ENCODE data around the gene ABLIM3. TPM values are rescaled to one million over a fixed set of nuclear protein-coding genes. Genes with fewer than 3 reads are reported as not detected.

ABLIM3 gene
- total RNA-seq, 1 donor from 2014 or later = not detected

DNA sequence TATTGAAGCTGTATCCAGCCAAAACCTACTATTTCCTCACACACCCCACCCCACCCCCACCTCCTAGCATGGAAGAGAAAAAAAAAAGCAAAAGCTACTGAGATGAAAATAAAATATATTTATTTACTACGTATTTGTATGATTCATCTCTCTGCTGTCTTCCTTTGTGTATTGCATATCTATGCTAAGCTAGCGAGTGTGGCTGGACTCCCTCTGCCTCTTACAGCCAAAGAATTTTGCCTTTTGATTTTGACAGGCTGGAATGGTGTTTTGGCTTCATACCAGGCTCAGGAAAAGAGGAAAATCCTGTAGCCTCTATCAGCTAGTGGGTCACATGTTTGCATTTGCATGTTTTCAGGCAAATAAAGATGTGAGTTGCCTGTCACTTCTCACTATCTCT is 2.2 kb downstream of the ABLIM3 start:
- H3K27ac ChIP-seq = no peak overlapping the region
- H3K9me3 Mint-ChIP-seq = no peaks in the 10 kb centered on the region
- no peaks in the 10 kb centered on the region for H3K36me3 ChIP-seq
- no peaks in the 10 kb centered on the region for H3K79me2 ChIP-seq (ENCODE audit: low read depth)
- peaks cover 34% of the 10 kb centered on the region for H3K27me3 ChIP-seq
- no peak overlapping the region for H3K27ac Mint-ChIP-seq
- no peak overlapping the region for H2AFZ ChIP-seq (replicated peaks)
- no peak for TF ChIP-seq EZH2 (IDR thresholded peaks at IDR 0.05)
- no peak for TF ChIP-seq EZH2phosphoT487 (IDR thresholded peaks at IDR 0.05)
- H3K4me1 Mint-ChIP-seq = no peaks in the 10 kb centered on the region
- no peak overlapping the region for H3K4me3 ChIP-seq
- no peak for DNase-seq (ENCODE audit: low spot score)
- H3K4me1 ChIP-seq = peaks cover 4% of the 10 kb centered on the region
- H3K4me3 Mint-ChIP-seq = no peak overlapping the region
- no peaks in the 10 kb centered on the region for H3K9me3 ChIP-seq (ENCODE audit: low read depth)
- H4K20me1 ChIP-seq (ENCODE audit: low read depth) = no peaks in the 10 kb centered on the region
- H3K4me2 ChIP-seq = no peak overlapping the region
- peaks cover 2% of the 10 kb centered on the region for H3K27me3 Mint-ChIP-seq (ENCODE audit: insufficient read depth, low read depth)
- H3K36me3 Mint-ChIP-seq = no peaks in the 10 kb centered on the region
- no peaks in the 10 kb centered on the region for H3F3A ChIP-seq (ENCODE audit: low read depth)
- H3K9ac ChIP-seq = no peak overlapping the region

DNA sequence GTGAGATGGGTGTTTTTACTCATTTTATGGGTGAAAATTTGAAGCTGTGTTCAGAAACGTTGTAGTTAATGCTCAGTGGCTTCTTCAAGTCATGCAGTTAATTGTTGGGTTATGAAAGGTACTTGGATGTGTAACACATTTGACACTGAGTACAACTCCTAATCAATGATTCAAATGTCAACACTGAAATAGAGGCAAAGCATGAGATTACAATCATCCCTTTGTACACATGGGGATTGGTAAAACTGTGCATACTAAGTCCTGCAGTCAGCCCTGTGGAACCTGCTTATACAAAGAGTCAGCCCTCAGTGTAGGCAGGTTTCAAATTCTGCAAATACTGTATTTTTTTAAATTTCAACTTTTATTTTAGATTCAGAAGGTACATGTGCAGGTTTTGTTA is 3.3 kb downstream of the ABLIM3 start:
- H3K27ac ChIP-seq = no peak overlapping the region
- H3K4me1 ChIP-seq = peaks cover 4% of the 10 kb centered on the region
- no peak overlapping the region for H3K27ac Mint-ChIP-seq
- no peak overlapping the region for H3K4me3 ChIP-seq
- no peaks in the 10 kb centered on the region for H3K4me1 Mint-ChIP-seq
- H3K9ac ChIP-seq = no peak overlapping the region
- no peaks in the 10 kb centered on the region for H3K9me3 ChIP-seq (ENCODE audit: low read depth)
- peaks cover 34% of the 10 kb centered on the region for H3K27me3 ChIP-seq
- no peaks in the 10 kb centered on the region for H3F3A ChIP-seq (ENCODE audit: low read depth)
- H3K9me3 Mint-ChIP-seq = no peaks in the 10 kb centered on the region
- no peaks in the 10 kb centered on the region for H3K79me2 ChIP-seq (ENCODE audit: low read depth)
- no peaks in the 10 kb centered on the region for H3K36me3 ChIP-seq
- DNase-seq (ENCODE audit: low spot score) = no peak
- no peak overlapping the region for H2AFZ ChIP-seq (replicated peaks)
- H3K4me2 ChIP-seq = no peak overlapping the region
- no peaks in the 10 kb centered on the region for H3K36me3 Mint-ChIP-seq
- peaks cover 2% of the 10 kb centered on the region for H3K27me3 Mint-ChIP-seq (ENCODE audit: insufficient read depth, low read depth)
- H4K20me1 ChIP-seq (ENCODE audit: low read depth) = no peaks in the 10 kb centered on the region
- TF ChIP-seq, protein P1, sequence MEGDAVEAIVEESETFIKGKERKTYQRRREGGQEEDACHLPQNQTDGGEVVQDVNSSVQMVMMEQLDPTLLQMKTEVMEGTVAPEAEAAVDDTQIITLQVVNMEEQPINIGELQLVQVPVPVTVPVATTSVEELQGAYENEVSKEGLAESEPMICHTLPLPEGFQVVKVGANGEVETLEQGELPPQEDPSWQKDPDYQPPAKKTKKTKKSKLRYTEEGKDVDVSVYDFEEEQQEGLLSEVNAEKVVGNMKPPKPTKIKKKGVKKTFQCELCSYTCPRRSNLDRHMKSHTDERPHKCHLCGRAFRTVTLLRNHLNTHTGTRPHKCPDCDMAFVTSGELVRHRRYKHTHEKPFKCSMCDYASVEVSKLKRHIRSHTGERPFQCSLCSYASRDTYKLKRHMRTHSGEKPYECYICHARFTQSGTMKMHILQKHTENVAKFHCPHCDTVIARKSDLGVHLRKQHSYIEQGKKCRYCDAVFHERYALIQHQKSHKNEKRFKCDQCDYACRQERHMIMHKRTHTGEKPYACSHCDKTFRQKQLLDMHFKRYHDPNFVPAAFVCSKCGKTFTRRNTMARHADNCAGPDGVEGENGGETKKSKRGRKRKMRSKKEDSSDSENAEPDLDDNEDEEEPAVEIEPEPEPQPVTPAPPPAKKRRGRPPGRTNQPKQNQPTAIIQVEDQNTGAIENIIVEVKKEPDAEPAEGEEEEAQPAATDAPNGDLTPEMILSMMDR (IDR thresholded peaks at IDR 0.05) = no peak
- no peak for TF ChIP-seq EZH2phosphoT487 (IDR thresholded peaks at IDR 0.05)
- no peak for TF ChIP-seq EZH2 (IDR thresholded peaks at IDR 0.05)
- H3K4me3 Mint-ChIP-seq = no peak overlapping the region

DNA sequence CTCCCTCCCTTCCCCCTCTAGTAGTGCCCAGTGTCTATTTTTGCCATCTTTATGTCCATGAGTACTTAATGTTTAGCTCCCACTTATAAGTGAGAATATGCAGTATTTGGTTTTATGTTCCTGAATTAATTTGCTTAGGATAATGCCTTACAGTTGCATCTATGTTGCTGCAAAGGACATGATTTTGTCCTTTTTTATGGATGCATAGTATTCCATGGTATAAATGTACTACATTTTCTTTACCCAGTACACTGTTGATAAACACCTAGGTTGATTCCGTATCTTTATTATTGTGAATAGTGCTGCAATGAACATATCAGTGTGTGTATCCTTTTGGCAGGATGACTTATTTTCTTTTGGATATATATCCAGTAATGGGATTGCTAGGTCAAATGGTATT is 3.8 kb downstream of the ABLIM3 start:
- Mint-ChIP-seq H3K9me3 (no peaks in the 10 kb centered on the region), H3K27ac (no peak overlapping the region), H3K27me3 (ENCODE audit: insufficient read depth, low read depth) (peaks cover 2% of the 10 kb centered on the region), H3K4me1 (no peaks in the 10 kb centered on the region), H3K36me3 (no peaks in the 10 kb centered on the region), H3K4me3 (no peak overlapping the region)
- Histone ChIP-seq H3K9ac (no peak overlapping the region), H3K27me3 (peaks cover 34% of the 10 kb centered on the region), H3K79me2 (ENCODE audit: low read depth) (no peaks in the 10 kb centered on the region), H3F3A (ENCODE audit: low read depth) (no peaks in the 10 kb centered on the region), H3K4me3 (no peak overlapping the region), H3K4me2 (no peak overlapping the region), H4K20me1 (ENCODE audit: low read depth) (no peaks in the 10 kb centered on the region), H3K36me3 (no peaks in the 10 kb centered on the region), H3K27ac (no peak overlapping the region), H3K9me3 (ENCODE audit: low read depth) (no peaks in the 10 kb centered on the region), H2AFZ (replicated peaks) (no peak overlapping the region), H3K4me1 (peaks cover 4% of the 10 kb centered on the region)
- TF ChIP-seq, protein P1 (IDR thresholded peaks at IDR 0.05) = no peak
- TF ChIP-seq EZH2phosphoT487 (IDR thresholded peaks at IDR 0.05) (no peak), EZH2 (IDR thresholded peaks at IDR 0.05) (no peak)
- no peak for DNase-seq (ENCODE audit: low spot score)

DNA sequence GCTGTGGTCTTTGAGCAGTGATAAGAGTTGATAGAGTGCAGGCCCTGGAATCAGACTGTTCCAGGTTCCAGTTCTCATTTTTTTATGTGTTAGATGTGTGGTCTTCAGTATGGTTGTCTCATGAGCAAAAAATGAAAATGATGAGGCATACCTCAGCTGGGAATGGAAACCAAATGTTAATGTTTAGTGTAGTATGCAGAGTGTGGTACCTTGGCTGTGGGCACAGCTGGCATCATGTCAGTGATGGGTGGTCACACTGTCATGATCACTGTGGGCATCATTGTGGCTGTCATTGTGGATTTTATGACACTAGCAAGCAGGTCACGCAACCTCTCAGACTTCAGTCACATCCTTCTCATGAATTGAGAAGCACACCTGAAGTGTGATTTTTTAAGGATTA is 6.4 kb downstream of the ABLIM3 start:
- Histone ChIP-seq H3K79me2 (ENCODE audit: low read depth) (no peaks in the 10 kb centered on the region), H3K4me3 (no peak overlapping the region), H3K9me3 (ENCODE audit: low read depth) (no peaks in the 10 kb centered on the region), H4K20me1 (ENCODE audit: low read depth) (no peaks in the 10 kb centered on the region), H3K4me2 (no peak overlapping the region), H3K36me3 (no peaks in the 10 kb centered on the region), H3K27me3 (peaks cover 13% of the 10 kb centered on the region), H2AFZ (replicated peaks) (no peak overlapping the region), H3K9ac (no peak overlapping the region), H3F3A (ENCODE audit: low read depth) (no peaks in the 10 kb centered on the region), H3K4me1 (no peaks in the 10 kb centered on the region), H3K27ac (no peak overlapping the region)
- DNase-seq (ENCODE audit: low spot score) = no peak
- Mint-ChIP-seq H3K9me3 (no peaks in the 10 kb centered on the region), H3K27me3 (ENCODE audit: insufficient read depth, low read depth) (no peaks in the 10 kb centered on the region), H3K27ac (no peak overlapping the region), H3K4me1 (no peaks in the 10 kb centered on the region), H3K36me3 (no peaks in the 10 kb centered on the region), H3K4me3 (no peak overlapping the region)
- no peak for TF ChIP-seq EZH2phosphoT487 (IDR thresholded peaks at IDR 0.05)
- TF ChIP-seq, protein P1 (IDR thresholded peaks at IDR 0.05) = no peak
- no peak for TF ChIP-seq EZH2 (IDR thresholded peaks at IDR 0.05)
